Measurements from ENCODE around the gene QARS1. TPM values are rescaled to one million over a fixed set of nuclear protein-coding genes. Genes with fewer than 3 reads are reported as not detected.
A peak's percentile ranks its signal among the peaks of the same experiment; 100 is the strongest.

Gene QARS1
- total RNA-seq, result 100 to 1,000 TPM; 295 to 361 (median 342) TPM

DNA sequence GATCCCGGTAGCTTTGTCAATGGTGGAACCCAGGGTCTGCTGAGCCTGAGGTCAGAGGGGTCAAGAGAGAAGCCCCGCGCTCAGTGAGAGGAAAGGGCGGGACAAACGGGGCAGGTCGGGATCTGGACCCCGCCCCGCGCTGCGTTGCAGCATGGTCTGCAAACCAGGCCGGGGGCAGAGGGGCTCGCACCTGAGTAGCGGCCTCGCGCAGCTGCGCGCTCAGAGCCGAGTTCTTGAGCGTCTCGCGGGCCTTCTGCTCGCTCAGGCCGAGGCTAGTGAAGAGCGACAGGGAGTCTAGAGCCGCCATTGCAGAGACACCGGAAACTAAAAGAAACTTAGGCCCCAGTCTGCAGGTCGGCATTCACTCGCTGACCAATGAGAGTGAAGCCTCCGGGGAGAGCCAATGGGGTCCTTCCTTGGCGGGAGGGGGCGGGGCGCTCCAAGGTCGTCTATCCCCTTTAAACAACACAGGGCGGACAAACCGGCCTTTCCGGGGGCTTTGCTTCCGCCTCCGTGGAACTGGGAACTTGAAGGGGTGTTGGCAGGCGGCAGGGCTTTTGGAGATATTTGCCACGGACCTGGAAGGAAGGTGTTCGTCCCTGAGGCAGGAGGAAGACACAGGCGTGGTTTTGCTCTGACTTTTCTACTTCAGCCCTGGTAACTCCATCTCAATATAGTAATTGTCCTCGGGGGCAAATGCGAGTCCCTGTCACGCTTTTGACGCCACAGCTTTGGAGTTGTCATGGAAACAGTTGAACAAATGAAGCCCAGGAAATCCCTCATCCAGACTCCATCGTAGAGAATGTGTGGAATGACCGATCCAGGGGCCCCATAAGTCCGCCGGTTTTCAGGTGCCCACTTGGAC, at the start of gene QARS1:
Gene QARS1 (minus strand): TSS at position 331 of the 865 bp plus-strand sequence. CDS start 24 bp downstream, at position 307.
- H3K27ac ChIP-seq, result peak within 1 kb of the TSS; percentile 82 to 90 (median 84)
- DNase-seq, result peak; percentile 92 to 97 (median 94)
- H3K4me3 ChIP-seq, result peak within 1 kb of the TSS; percentile 84 to 96 (median 93)
- no peaks in the 10 kb centered on the region for H3K27me3 ChIP-seq
- H3K9me3 ChIP-seq, result no peaks in the 10 kb centered on the region
- TF ChIP-seq, protein P1, sequence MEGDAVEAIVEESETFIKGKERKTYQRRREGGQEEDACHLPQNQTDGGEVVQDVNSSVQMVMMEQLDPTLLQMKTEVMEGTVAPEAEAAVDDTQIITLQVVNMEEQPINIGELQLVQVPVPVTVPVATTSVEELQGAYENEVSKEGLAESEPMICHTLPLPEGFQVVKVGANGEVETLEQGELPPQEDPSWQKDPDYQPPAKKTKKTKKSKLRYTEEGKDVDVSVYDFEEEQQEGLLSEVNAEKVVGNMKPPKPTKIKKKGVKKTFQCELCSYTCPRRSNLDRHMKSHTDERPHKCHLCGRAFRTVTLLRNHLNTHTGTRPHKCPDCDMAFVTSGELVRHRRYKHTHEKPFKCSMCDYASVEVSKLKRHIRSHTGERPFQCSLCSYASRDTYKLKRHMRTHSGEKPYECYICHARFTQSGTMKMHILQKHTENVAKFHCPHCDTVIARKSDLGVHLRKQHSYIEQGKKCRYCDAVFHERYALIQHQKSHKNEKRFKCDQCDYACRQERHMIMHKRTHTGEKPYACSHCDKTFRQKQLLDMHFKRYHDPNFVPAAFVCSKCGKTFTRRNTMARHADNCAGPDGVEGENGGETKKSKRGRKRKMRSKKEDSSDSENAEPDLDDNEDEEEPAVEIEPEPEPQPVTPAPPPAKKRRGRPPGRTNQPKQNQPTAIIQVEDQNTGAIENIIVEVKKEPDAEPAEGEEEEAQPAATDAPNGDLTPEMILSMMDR (IDR thresholded peaks at IDR 0.05), result no peak
- peak; percentile 55 to 75 for TF ChIP-seq POLR2A (IDR thresholded peaks at IDR 0.05)
- H3K36me3 ChIP-seq, result peaks cover 0 to 49% (median 0%) of the 10 kb centered on the region in 3 donors
- peaks cover 4 to 29% (median 10%) of the 10 kb centered on the region in 4 donors for H3K4me1 ChIP-seq

GRCh38 chr3:49153349-49153912, 48.9 kb upstream of the QARS1 start:
- Histone ChIP-seq H3K9me3 (no peaks in the 10 kb centered on the region), H3K27me3 (no peaks in the 10 kb centered on the region)

DNA sequence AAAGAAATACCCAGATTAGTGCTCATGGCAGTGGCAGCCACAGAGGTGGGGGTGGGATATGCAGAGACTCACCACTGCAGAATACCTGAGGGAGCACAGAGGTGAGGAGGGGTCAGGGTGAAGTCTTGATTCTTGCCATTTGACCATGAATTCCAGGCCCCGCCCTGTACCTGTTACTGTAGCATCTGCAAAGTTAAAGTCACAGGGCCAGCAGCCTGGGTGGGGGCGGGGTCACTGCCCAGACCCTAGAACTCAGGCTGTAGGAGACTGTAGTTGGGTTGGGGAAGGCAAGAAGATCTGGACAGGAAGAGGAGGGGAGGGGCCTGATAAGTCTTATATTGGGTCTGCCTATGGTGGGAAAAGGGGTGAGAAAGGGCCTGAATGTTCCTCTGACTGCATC, 47.1 kb upstream of the QARS1 start:
- no peaks in the 10 kb centered on the region for H3K27me3 ChIP-seq
- H3K4me3 ChIP-seq, result no peak overlapping the region
- no peaks in the 10 kb centered on the region for H3K4me1 ChIP-seq
- TF ChIP-seq, protein P1 (IDR thresholded peaks at IDR 0.05), result no peak
- no peak for TF ChIP-seq POLR2A (IDR thresholded peaks at IDR 0.05)
- no peak for DNase-seq
- H3K27ac ChIP-seq, result no peak overlapping the region
- H3K9me3 ChIP-seq, result no peaks in the 10 kb centered on the region
- H3K36me3 ChIP-seq, result no peaks in the 10 kb centered on the region

More at GRCh38 chr3:49153349-49153912, 48.9 kb upstream of the QARS1 start:
- Histone ChIP-seq H3K36me3 (no peaks in the 10 kb centered on the region), H3K4me1 (no peaks in the 10 kb centered on the region), H3K27ac (no peak overlapping the region), H3K4me3 (no peak overlapping the region)
- no peak for DNase-seq
- no peak for TF ChIP-seq POLR2A (IDR thresholded peaks at IDR 0.05)
- TF ChIP-seq, protein P1 (IDR thresholded peaks at IDR 0.05), result no peak

GRCh38 chr3:49148159-49148558, 43.6 kb upstream of the QARS1 start:
- DNase-seq, result no peak
- no peaks in the 10 kb centered on the region for H3K36me3 ChIP-seq
- H3K9me3 ChIP-seq, result no peaks in the 10 kb centered on the region
- TF ChIP-seq, protein P1 (IDR thresholded peaks at IDR 0.05), result no peak
- TF ChIP-seq POLR2A (IDR thresholded peaks at IDR 0.05), result no peak
- H3K4me1 ChIP-seq, result no peaks in the 10 kb centered on the region
- no peak overlapping the region for H3K4me3 ChIP-seq
- no peaks in the 10 kb centered on the region for H3K27me3 ChIP-seq
- no peak overlapping the region for H3K27ac ChIP-seq

DNA sequence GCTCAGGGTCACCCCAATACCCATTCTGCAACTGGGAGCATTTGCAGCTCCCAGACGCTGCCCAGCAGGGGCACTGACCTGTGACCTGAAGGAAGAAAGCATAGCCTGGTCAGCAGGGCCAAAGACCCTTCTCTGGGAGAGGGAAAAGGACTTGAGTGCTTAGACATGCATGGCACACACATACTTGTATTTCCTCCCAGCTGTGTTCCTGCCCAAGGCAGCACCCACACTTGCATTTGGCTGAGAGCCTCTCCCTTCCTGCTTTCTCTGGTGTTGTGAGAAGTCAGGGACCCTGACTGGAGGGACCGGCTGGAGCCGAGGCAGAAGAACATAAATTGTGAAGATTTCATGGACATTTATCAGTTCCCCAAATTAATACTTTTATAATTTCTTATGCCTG, 35.5 kb upstream of the QARS1 start:
- no peak for TF ChIP-seq POLR2A (IDR thresholded peaks at IDR 0.05)
- TF ChIP-seq, protein P1 (IDR thresholded peaks at IDR 0.05), result no peak
- Histone ChIP-seq H3K9me3 (no peaks in the 10 kb centered on the region), H3K4me3 (no peak overlapping the region), H3K36me3 (no peaks in the 10 kb centered on the region), H3K4me1 (no peaks in the 10 kb centered on the region), H3K27ac (no peak overlapping the region), H3K27me3 (no peaks in the 10 kb centered on the region)
- DNase-seq, result no peak

Data from Peyer's patch (tissue), 4 donors.